Vagina (tissue), 2 donors: ENCODE data around the gene ADNP. TPM values are rescaled to one million over a fixed set of nuclear protein-coding genes. Genes with fewer than 3 reads are reported as not detected.

Experiments
- DNase-seq, 2 donors: peaks; one replicate each; pipeline ENCODE4 v3.0.0-alpha.2; 2017; ENCODE audit errors: extremely low spot score in 2 of 2
- H3K27ac ChIP-seq: fragments of 200-600 bp; sonication (generic); one replicate; pipeline ENCODE4 v1.5.1; 2019
- H3K27me3 ChIP-seq: fragments of 200-600 bp; sonication (generic); one replicate; pipeline ENCODE4 v1.5.1; 2019
- H3K36me3 ChIP-seq, 2 donors: fragments of 200-600 bp; sonication (generic); one replicate each; pipeline ENCODE4 v1.5.1; 2017 to 2019
- H3K4me1 ChIP-seq: fragments of 200-600 bp; sonication (generic); one replicate; pipeline ENCODE4 v1.5.1; 2019
- H3K4me3 ChIP-seq, 2 donors: fragments of 200-600 bp; sonication (generic); 1 replicate in 1 of 2; 2 replicates in 1 of 2; pipeline ENCODE4 v1.5.1; 2016 to 2019
- H3K9me3 ChIP-seq: fragments of 200-600 bp; sonication (generic); one replicate; pipeline ENCODE4 v1.5.1; 2019
- CTCF ChIP-seq, 3 experiments: fragments of 450-650 bp in 2 of 3; fragments of 200-600 bp in 1 of 3; sonication (generic) in 1 of 3; IDR thresholded peaks; one replicate each; pipeline ENCODE4 v1.5.1; 2017 to 2019; ENCODE audit warnings: antibody characterized with exemption in 3 of 3, mild to moderate bottlenecking in 2 of 3, moderate library complexity in 2 of 3
- POLR2A ChIP-seq, 2 donors: fragments of 450-650 bp; IDR thresholded peaks; one replicate each; pipeline ENCODE4 v1.6.1; 2017; ENCODE audit warnings: antibody characterized with exemption in 2 of 2, mild to moderate bottlenecking in 2 of 2, moderate library complexity in 2 of 2
- POLR2AphosphoS5 ChIP-seq, 2 donors: sonication (generic); formaldehyde crosslinking; IDR thresholded peaks; one replicate each; pipeline ENCODE4 v1.9.0; 2017; ENCODE audit warnings: antibody characterized with exemption in 2 of 2, mild to moderate bottlenecking in 2 of 2, low read depth in 1 of 2; ENCODE audit not compliant: insufficient read depth in 1 of 2
- intact Hi-C: fragments of 100-400 bp; cut with DNase I; formaldehyde crosslinking; loops from one replicate; pipeline ENCODE4 v1.15.1; 2023
- total RNA-seq: library from RNA; depleted of rRNA; stranded (reverse); fragments of >200 nt; gene quantifications from one replicate; pipeline ENCODE4 v1.2.3, GENCODE V29; 2016

ADNP gene
- total RNA-seq, 1 donor from 2014 or later, result 51.6 TPM

- TF ChIP-seq POLR2AphosphoS5 (IDR thresholded peaks at IDR 0.05; ENCODE audit: insufficient read depth in 1 of 2, low read depth in 1 of 2), result no peak
- peak in 1 of 3 experiments; percentile 12 for TF ChIP-seq CTCF (IDR thresholded peaks at IDR 0.05)
- no peaks in the 10 kb centered on the region for H3K9me3 ChIP-seq
- peaks cover 75% of the 10 kb centered on the region for H3K4me1 ChIP-seq
- no peak for DNase-seq
- peak overlapping the region in 1 of 2 donors; percentile 97 for H3K4me3 ChIP-seq
- intact Hi-C loops, result loop anchor here (5.0 kb wide), 1 partner anchor 111 kb away; no protein-coding TSS in a partner anchor
- H3K36me3 ChIP-seq, result peaks cover 0 to 4% of the 10 kb centered on the region in 2 donors
- no peaks in the 10 kb centered on the region for H3K27me3 ChIP-seq
- H3K27ac ChIP-seq, result no peak overlapping the region
Observed at GRCh38 chr20:50928469-50928868, 2.8 kb downstream of the ADNP start.

- no peak overlapping the region for H3K4me3 ChIP-seq
- DNase-seq, result no peak
- no peaks in the 10 kb centered on the region for H3K9me3 ChIP-seq
- H3K4me1 ChIP-seq, result peaks cover 86% of the 10 kb centered on the region
- H3K36me3 ChIP-seq, result peaks cover 0 to 5% of the 10 kb centered on the region in 2 donors
- intact Hi-C loops, result loop anchor here (5.0 kb wide), 1 partner anchor 109 kb away; no protein-coding TSS in a partner anchor
- TF ChIP-seq POLR2AphosphoS5 (IDR thresholded peaks at IDR 0.05; ENCODE audit: insufficient read depth in 1 of 2, low read depth in 1 of 2) (no peak), POLR2A (IDR thresholded peaks at IDR 0.05) (no peak), CTCF (IDR thresholded peaks at IDR 0.05) (no peak)
- no peak overlapping the region for H3K27ac ChIP-seq
- H3K27me3 ChIP-seq, result no peaks in the 10 kb centered on the region
Observed at GRCh38 chr20:50926530-50926929, 4.7 kb downstream of the ADNP start.

GRCh38 chr20:50924261-50924920, 6.8 kb downstream of the ADNP start:
- Histone ChIP-seq H3K36me3 (peaks cover 0 to 5% of the 10 kb centered on the region in 2 donors), H3K27me3 (no peaks in the 10 kb centered on the region), H3K4me3 (no peak overlapping the region), H3K27ac (no peak overlapping the region), H3K9me3 (no peaks in the 10 kb centered on the region), H3K4me1 (peaks cover 98% of the 10 kb centered on the region)
- TF ChIP-seq CTCF (IDR thresholded peaks at IDR 0.05) (no peak), POLR2A (IDR thresholded peaks at IDR 0.05) (no peak), POLR2AphosphoS5 (IDR thresholded peaks at IDR 0.05; ENCODE audit: insufficient read depth in 1 of 2, low read depth in 1 of 2) (no peak)
- intact Hi-C loops, result no loop called here
- no peak for DNase-seq

- Histone ChIP-seq H3K27me3 (no peaks in the 10 kb centered on the region), H3K27ac (no peak overlapping the region), H3K36me3 (peaks cover 0 to 5% of the 10 kb centered on the region in 2 donors), H3K4me1 (peaks cover 100% of the 10 kb centered on the region), H3K4me3 (no peak overlapping the region), H3K9me3 (no peaks in the 10 kb centered on the region)
- intact Hi-C loops, result no loop called here
- DNase-seq, result no peak
- TF ChIP-seq CTCF (IDR thresholded peaks at IDR 0.05), result no peak
- TF ChIP-seq POLR2A (IDR thresholded peaks at IDR 0.05), result no peak
- TF ChIP-seq POLR2AphosphoS5 (IDR thresholded peaks at IDR 0.05; ENCODE audit: insufficient read depth in 1 of 2, low read depth in 1 of 2), result no peak
Observed at GRCh38 chr20:50921803-50922501, 9.3 kb downstream of the ADNP start.

- DNase-seq, result no peak
- H3K27ac ChIP-seq, result no peak overlapping the region
- H3K27me3 ChIP-seq, result no peaks in the 10 kb centered on the region
- intact Hi-C loops, result no loop called here
- H3K4me3 ChIP-seq, result no peak overlapping the region
- TF ChIP-seq POLR2AphosphoS5 (IDR thresholded peaks at IDR 0.05; ENCODE audit: insufficient read depth in 1 of 2, low read depth in 1 of 2), result no peak
- no peak for TF ChIP-seq CTCF (IDR thresholded peaks at IDR 0.05)
- no peak for TF ChIP-seq POLR2A (IDR thresholded peaks at IDR 0.05)
- H3K4me1 ChIP-seq, result peaks cover 100% of the 10 kb centered on the region
- no peaks in the 10 kb centered on the region for H3K9me3 ChIP-seq
- peaks cover 0 to 5% of the 10 kb centered on the region in 2 donors for H3K36me3 ChIP-seq
Observed at GRCh38 chr20:50920997-50921396, 10.2 kb downstream of the ADNP start.
